ENCODE measurements around the gene UBE2U.

UBE2U gene

GRCh38 chr1:64171797-64172281 lies 31.6 kb upstream of the UBE2U start:
- TF ChIP-seq FOXP2 (optimal IDR thresholded peaks at IDR 0.05; ENCODE audit: borderline replicate concordance, extremely low read depth, extremely low read length, insufficient read depth) (no peak), SIN3A (IDR thresholded peaks at IDR 0.05; ENCODE audit: borderline replicate concordance, insufficient read depth, low read length) (no peak), TAF1 (IDR thresholded peaks at IDR 0.05; ENCODE audit: borderline replicate concordance, insufficient read depth, low read length) (no peak), REST (IDR thresholded peaks at IDR 0.05; ENCODE audit: insufficient read depth in 1 of 2, low read depth in 2 of 2, low read length in 2 of 2) (no peak), POLR2AphosphoS5 (IDR thresholded peaks at IDR 0.05; ENCODE audit: low read depth, low read length) (no peak)

GRCh38 chr1:64172458-64172983 lies 30.9 kb upstream of the UBE2U start:
- TF ChIP-seq POLR2AphosphoS5 (IDR thresholded peaks at IDR 0.05; ENCODE audit: low read depth, low read length) (no peak), TAF1 (IDR thresholded peaks at IDR 0.05; ENCODE audit: borderline replicate concordance, insufficient read depth, low read length) (no peak), REST (IDR thresholded peaks at IDR 0.05; ENCODE audit: insufficient read depth in 1 of 2, low read depth in 2 of 2, low read length in 2 of 2) (no peak), SIN3A (IDR thresholded peaks at IDR 0.05; ENCODE audit: borderline replicate concordance, insufficient read depth, low read length) (no peak), FOXP2 (optimal IDR thresholded peaks at IDR 0.05; ENCODE audit: borderline replicate concordance, extremely low read depth, extremely low read length, insufficient read depth) (no peak)

DNA sequence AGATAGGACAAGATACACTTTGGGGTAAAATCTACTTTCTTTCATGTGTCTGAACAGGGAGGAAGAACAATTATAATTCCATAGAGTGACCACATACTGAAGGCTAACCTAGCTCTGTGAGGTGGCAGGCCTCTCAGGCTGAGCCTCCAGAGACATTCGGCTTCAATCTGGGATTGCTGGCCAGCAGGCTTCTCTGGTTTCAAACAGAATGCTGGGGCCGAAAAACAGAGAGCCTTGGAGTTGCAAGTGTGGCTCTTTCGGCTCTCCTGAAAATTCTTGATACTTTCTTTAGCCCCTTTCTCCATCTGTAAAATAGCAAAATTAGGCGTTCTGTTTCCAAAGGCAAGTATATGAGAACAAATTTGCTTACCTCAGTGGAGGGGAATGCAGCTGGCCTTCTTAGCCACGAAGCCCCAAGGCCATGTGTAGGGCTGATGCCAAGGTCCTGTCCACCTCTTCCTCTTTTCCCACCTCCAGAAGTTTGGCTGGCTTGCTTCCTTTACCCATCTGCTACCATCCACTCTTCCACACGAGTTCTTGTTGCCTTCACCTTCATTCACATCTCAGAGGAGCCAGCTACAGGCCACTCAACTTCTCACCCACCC lies 30.0 kb upstream of the UBE2U start:
- no peak for TF ChIP-seq FOXP2 (optimal IDR thresholded peaks at IDR 0.05; ENCODE audit: borderline replicate concordance, extremely low read depth, extremely low read length, insufficient read depth)
- TF ChIP-seq SIN3A (IDR thresholded peaks at IDR 0.05; ENCODE audit: borderline replicate concordance, insufficient read depth, low read length) = no peak
- TF ChIP-seq REST (IDR thresholded peaks at IDR 0.05; ENCODE audit: insufficient read depth in 1 of 2, low read depth in 2 of 2, low read length in 2 of 2) = no peak
- TF ChIP-seq TAF1 (IDR thresholded peaks at IDR 0.05; ENCODE audit: borderline replicate concordance, insufficient read depth, low read length) = no peak
- TF ChIP-seq POLR2AphosphoS5 (IDR thresholded peaks at IDR 0.05; ENCODE audit: low read depth, low read length) = no peak

DNA sequence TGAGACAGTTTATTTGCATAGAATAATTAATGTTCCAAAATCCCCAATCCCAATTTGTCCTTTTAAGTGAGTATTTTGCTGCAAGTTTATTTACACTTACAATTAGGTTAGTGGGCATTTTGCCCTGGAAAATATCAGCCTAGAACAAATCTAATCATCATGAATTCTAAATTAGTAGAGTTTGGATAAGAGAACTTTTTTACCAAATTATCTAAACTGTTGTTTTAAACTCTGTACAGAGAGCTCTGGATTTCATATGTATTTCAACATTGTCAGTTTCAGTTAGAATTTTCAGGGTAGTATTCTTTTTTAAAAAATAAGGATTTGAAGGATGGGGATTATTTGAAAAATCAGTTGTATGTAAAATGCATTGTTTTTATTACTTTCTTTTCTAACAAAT lies 27.8 kb upstream of the UBE2U start:
- no peak for TF ChIP-seq SIN3A (IDR thresholded peaks at IDR 0.05; ENCODE audit: borderline replicate concordance, insufficient read depth, low read length)

DNA sequence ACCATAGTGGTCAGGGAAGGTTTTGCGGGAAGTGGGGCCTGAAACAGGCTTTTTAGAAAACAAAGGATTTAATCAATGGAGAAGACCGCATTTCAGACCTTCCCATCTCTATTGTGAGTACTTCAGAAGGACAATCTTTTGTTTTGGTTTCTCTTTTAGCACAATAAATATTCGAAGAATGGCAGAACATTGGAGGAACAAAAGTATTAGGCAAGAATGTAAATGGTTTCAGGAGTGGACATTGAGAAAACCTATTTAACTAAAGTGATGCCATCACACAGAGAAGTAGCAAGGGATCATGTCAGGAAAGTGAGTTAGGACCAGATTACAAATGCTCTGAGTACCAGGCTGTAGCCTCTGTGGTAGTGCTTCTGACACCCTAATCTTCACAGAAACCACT lies 26.8 kb upstream of the UBE2U start:
- TF ChIP-seq SIN3A (IDR thresholded peaks at IDR 0.05; ENCODE audit: borderline replicate concordance, insufficient read depth, low read length) = no peak
- no peak for TF ChIP-seq POLR2AphosphoS5 (IDR thresholded peaks at IDR 0.05; ENCODE audit: low read depth, low read length)
- no peak for TF ChIP-seq TAF1 (IDR thresholded peaks at IDR 0.05; ENCODE audit: borderline replicate concordance, insufficient read depth, low read length)
- TF ChIP-seq REST (IDR thresholded peaks at IDR 0.05; ENCODE audit: insufficient read depth in 1 of 2, low read depth in 2 of 2, low read length in 2 of 2) = no peak
- TF ChIP-seq FOXP2 (optimal IDR thresholded peaks at IDR 0.05; ENCODE audit: borderline replicate concordance, extremely low read depth, extremely low read length, insufficient read depth) = no peak

Measured in PFSK-1 (cell line).